GM21723 (cell line): ENCODE data around the gene CUX1.
"Not testable (repeated sequence)": the region's sequence is repeated elsewhere in the genome, so short reads cannot be mapped to it uniquely, and the experiment has no call there.

ENCODE experiments used
- ATAC-seq: cut with Tn5 transposase; IDR thresholded peaks from one replicate; pipeline ENCODE4 v1.9.1; 2021; ENCODE audit warnings: mild to moderate bottlenecking, moderate library complexity; ENCODE audit not compliant: unreplicated experiment

CUX1 gene

GRCh38 chr7:101867265-101867664, 49.8 kb downstream of the CUX1 start:
- ATAC-seq = no peak

GRCh38 chr7:101867681-101868080, 50.3 kb downstream of the CUX1 start:
- ATAC-seq = not testable (repeated sequence)

GRCh38 chr7:101868191-101868950, 50.9 kb downstream of the CUX1 start:
- ATAC-seq = no peak

- ATAC-seq = no peak
Observed at GRCh38 chr7:101869026-101869900, 51.8 kb downstream of the CUX1 start.

GRCh38 chr7:101869901-101870290, 52.5 kb downstream of the CUX1 start:
- no peak for ATAC-seq

- no peak for ATAC-seq
Observed at GRCh38 chr7:101870361-101871062, 53.1 kb downstream of the CUX1 start.

- ATAC-seq = no peak
Observed at GRCh38 chr7:101871351-101871750, 53.9 kb downstream of the CUX1 start.

GRCh38 chr7:101874028-101874427, 56.6 kb downstream of the CUX1 start:
- ATAC-seq = no peak

- ATAC-seq = no peak
Observed at GRCh38 chr7:101875283-101875846, 57.9 kb downstream of the CUX1 start.

- ATAC-seq = no peak
Observed at GRCh38 chr7:101877882-101878591, 60.6 kb downstream of the CUX1 start.

- no peak for ATAC-seq
Observed at GRCh38 chr7:101878938-101879337, 61.5 kb downstream of the CUX1 start.

GRCh38 chr7:101879565-101879964, 62.1 kb downstream of the CUX1 start:
- ATAC-seq = no peak

GRCh38 chr7:101880282-101881054, 63.0 kb downstream of the CUX1 start:
- no peak for ATAC-seq

GRCh38 chr7:101882005-101882421, 64.6 kb downstream of the CUX1 start:
- no peak for ATAC-seq

GRCh38 chr7:101882595-101883564, 65.5 kb downstream of the CUX1 start:
- ATAC-seq = no peak

- peak; percentile 79 for ATAC-seq
Observed at GRCh38 chr7:101884671-101885596, 67.5 kb downstream of the CUX1 start.

GRCh38 chr7:101885597-101885955, 68.2 kb downstream of the CUX1 start:
- no peak for ATAC-seq

- not testable (repeated sequence) for ATAC-seq
Observed at GRCh38 chr7:101887352-101887751, 69.9 kb downstream of the CUX1 start.
